IMR-90 (cell line): Measurements from ENCODE around the gene HPSE2.
A peak's percentile ranks its signal among the peaks of the same experiment; 100 is the strongest.

Experiments used
- BHLHE40 ChIP-seq: fragments of 150-350 bp; IDR thresholded peaks from 2 replicates; pipeline ENCODE4 v1.6.1; 2016; ENCODE audit warnings: mild to moderate bottlenecking, low read depth, low read length
- CEBPB ChIP-seq: IDR thresholded peaks from 2 replicates; pipeline ENCODE4 v1.6.1; 2012; ENCODE audit warnings: low read depth, low read length, improper control_type of control experiment
- ELK1 ChIP-seq: fragments of 150-350 bp; IDR thresholded peaks from 2 replicates; pipeline ENCODE4 v1.6.1; 2016; ENCODE audit warnings: low read depth, mild to moderate bottlenecking, low read length, moderate library complexity, borderline replicate concordance
- FOS ChIP-seq: fragments of 150-350 bp; IDR thresholded peaks from 2 replicates; pipeline ENCODE4 v1.6.1; 2016; ENCODE audit warnings: low read depth, low read length
- NFE2L2 ChIP-seq: fragments of 150-350 bp; IDR thresholded peaks from 2 replicates; pipeline ENCODE4 v1.6.1; 2016; ENCODE audit warnings: low read depth, mild to moderate bottlenecking, low read length
- POLR2A ChIP-seq: IDR thresholded peaks from 2 replicates; pipeline ENCODE4 v1.6.1; 2012; ENCODE audit warnings: mild to moderate bottlenecking, low read depth, low read length
- RAD21 ChIP-seq: IDR thresholded peaks from 2 replicates; pipeline ENCODE4 v1.6.1; 2012; ENCODE audit warnings: low read length, improper control_type of control experiment
- RCOR1 ChIP-seq: IDR thresholded peaks from 2 replicates; pipeline ENCODE4 v1.6.1; 2012; ENCODE audit warnings: mild to moderate bottlenecking, low read length, improper control_type of control experiment; ENCODE audit not compliant: insufficient replicate concordance
- RFX5 ChIP-seq: IDR thresholded peaks from 2 replicates; pipeline ENCODE4 v1.8.0; 2012; ENCODE audit warnings: low read depth, mild to moderate bottlenecking, low read length, moderate library complexity
- TF ChIP-seq, protein P1 (sequence below): conservative IDR thresholded peaks from 2 replicates; pipeline ENCODE4 v1.5.1; 2012; ENCODE audit warnings: mild to moderate bottlenecking, low read depth, low read length, improper control_type of control experiment

- TF ChIP-seq, protein P1, sequence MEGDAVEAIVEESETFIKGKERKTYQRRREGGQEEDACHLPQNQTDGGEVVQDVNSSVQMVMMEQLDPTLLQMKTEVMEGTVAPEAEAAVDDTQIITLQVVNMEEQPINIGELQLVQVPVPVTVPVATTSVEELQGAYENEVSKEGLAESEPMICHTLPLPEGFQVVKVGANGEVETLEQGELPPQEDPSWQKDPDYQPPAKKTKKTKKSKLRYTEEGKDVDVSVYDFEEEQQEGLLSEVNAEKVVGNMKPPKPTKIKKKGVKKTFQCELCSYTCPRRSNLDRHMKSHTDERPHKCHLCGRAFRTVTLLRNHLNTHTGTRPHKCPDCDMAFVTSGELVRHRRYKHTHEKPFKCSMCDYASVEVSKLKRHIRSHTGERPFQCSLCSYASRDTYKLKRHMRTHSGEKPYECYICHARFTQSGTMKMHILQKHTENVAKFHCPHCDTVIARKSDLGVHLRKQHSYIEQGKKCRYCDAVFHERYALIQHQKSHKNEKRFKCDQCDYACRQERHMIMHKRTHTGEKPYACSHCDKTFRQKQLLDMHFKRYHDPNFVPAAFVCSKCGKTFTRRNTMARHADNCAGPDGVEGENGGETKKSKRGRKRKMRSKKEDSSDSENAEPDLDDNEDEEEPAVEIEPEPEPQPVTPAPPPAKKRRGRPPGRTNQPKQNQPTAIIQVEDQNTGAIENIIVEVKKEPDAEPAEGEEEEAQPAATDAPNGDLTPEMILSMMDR: no peak
- no peak for TF ChIP-seq POLR2A
- TF ChIP-seq BHLHE40: no peak
- no peak for TF ChIP-seq ELK1
- 0 out of 2 replicates have a peak, but pooled peaks have one; percentile 39 for TF ChIP-seq CEBPB
- no peak for TF ChIP-seq RCOR1
- no peak for TF ChIP-seq RAD21
- no peak for TF ChIP-seq NFE2L2
- TF ChIP-seq FOS: no peak
- TF ChIP-seq RFX5: no peak
These were observed 116.3 kb downstream of the HPSE2 start for GRCh38 chr10:99119258-99119748.
